A673 (cell line): ENCODE measurements around the gene PI4K2A. TPM values are rescaled to one million over a fixed set of nuclear protein-coding genes. Genes with fewer than 3 reads are reported as not detected.

Experiments used
- BruUV-seq: library from RNA; stranded (reverse); fragments of 400-500 nt; replicated peaks from 2 replicates; lab custom pipeline; 2021; lab: Mats Ljungman, UMichigan
- CTCF ChIA-PET: fragments of 300-600 bp; sonication (Branson Sonifier 250); formaldehyde crosslinking; loops from one replicate; lab custom pipeline; 2022; ENCODE audit warnings: antibody characterized with exemption; lab: Charles Lee
- POLR2A ChIA-PET: fragments of 300-600 bp; sonication (Branson Sonifier 250); formaldehyde crosslinking; loops from one replicate; lab custom pipeline; 2022; ENCODE audit warnings: antibody characterized with exemption; ENCODE audit not compliant: low non-redundant PET; lab: Charles Lee
- DNase-seq: peaks from one replicate; pipeline ENCODE4 v3.0.0-alpha.2; 2015; ENCODE audit warnings: low spot score
- H3K27ac ChIP-seq: fragments of 200-600 bp; sonication (generic); 2 replicates; pipeline ENCODE4 v1.5.1; 2016; ENCODE audit warnings: mixed run types, low read depth, mild to moderate bottlenecking, mixed read lengths, antibody characterized with exemption, low read length; ENCODE audit not compliant: poor library complexity, severe bottlenecking
- H3K27me3 ChIP-seq: fragments of 200-600 bp; sonication (generic); replicated peaks from 2 replicates; pipeline ENCODE4 v1.6.1; 2017; ENCODE audit warnings: mixed run types, low read depth, mild to moderate bottlenecking, mixed read lengths, antibody characterized with exemption, low read length; ENCODE audit not compliant: insufficient read depth, poor library complexity
- H3K36me3 ChIP-seq: fragments of 200-600 bp; sonication (generic); 2 replicates; pipeline ENCODE4 v1.6.1; 2016; ENCODE audit warnings: mixed run types, mild to moderate bottlenecking, mixed read lengths, antibody characterized with exemption, low read length; ENCODE audit not compliant: insufficient read depth, poor library complexity, severe bottlenecking
- H3K4me1 ChIP-seq: fragments of 200-600 bp; sonication (generic); 2 replicates; pipeline ENCODE4 v1.6.1; 2017; ENCODE audit warnings: mixed run types, mild to moderate bottlenecking, mixed read lengths, antibody characterized with exemption, low read length; ENCODE audit not compliant: insufficient read depth, poor library complexity, severe bottlenecking
- H3K4me3 ChIP-seq: fragments of 200-600 bp; sonication (generic); 2 replicates; pipeline ENCODE4 v1.5.1; 2016; ENCODE audit warnings: low read depth, mixed run types, mild to moderate bottlenecking, mixed read lengths, low read length; ENCODE audit not compliant: poor library complexity, severe bottlenecking
- H3K9me3 ChIP-seq: fragments of 200-600 bp; sonication (generic); 2 replicates; pipeline ENCODE4 v1.6.1; 2016; ENCODE audit warnings: mixed run types, low read depth, mild to moderate bottlenecking, mixed read lengths, antibody characterized with exemption, low read length; ENCODE audit not compliant: poor library complexity, severe bottlenecking
- EZH2 ChIP-seq: fragments of 200-600 bp; sonication (generic); IDR thresholded peaks from 2 replicates; pipeline ENCODE4 v1.6.1; 2017; ENCODE audit warnings: borderline replicate concordance, low read depth, mild to moderate bottlenecking, mixed read lengths, antibody characterized with exemption, low read length; ENCODE audit not compliant: poor library complexity, severe bottlenecking
- intact Hi-C: fragments of 100-400 bp; cut with micrococcal nuclease; formaldehyde crosslinking; loops from one replicate; pipeline ENCODE4 v1.10.0; 2022; ENCODE audit not compliant: unreplicated experiment
- total RNA-seq: library from RNA; stranded (reverse); gene quantifications from 2 replicates; pipeline ENCODE4 v1.2.3, GENCODE V29; 2021
- TF ChIP-seq, protein P1 (sequence below): fragments of 300-800, 200-600 bp; sonication (generic); conservative IDR thresholded peaks from 2 replicates; pipeline ENCODE4 v1.5.1; 2017; ENCODE audit warnings: low read depth, mild to moderate bottlenecking, antibody characterized with exemption, low read length, moderate library complexity, mixed read lengths

The PI4K2A gene
- total RNA-seq, 1 experiment from 2014 or later = 23.6 TPM

DNA sequence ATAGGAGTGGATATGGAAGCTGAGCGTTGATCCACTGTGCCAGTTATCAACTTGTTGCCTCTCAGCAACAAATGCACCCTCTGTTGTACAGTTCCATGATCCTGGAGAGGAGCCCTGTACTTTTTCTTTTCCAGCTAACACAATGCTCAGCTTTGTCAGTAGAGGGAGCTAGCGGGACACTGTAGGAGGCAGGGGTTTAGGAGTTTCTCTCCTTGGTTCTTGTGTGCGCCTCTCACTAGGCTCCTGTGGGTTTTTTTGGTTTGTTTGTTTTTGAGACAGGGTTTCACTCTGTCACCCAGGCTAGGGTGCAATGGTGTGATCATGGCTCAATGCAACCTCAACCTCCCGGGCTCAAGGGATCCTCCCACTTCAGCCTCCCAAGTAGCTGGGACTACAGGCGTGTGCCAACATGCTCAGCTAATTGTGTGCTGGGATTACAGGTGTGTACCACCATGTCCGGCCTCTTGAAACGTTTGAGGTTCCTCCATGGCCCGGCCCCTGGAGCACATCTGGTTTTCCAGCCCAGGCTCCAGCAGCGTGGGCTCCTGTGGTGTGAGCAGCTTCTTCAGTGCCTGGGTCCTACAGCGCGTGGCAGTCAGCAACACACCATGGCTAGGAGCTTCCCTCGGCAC lies 61.1 kb downstream of the PI4K2A start:
- no peak overlapping the region for H3K27ac ChIP-seq
- H3K36me3 ChIP-seq = no peaks in the 10 kb centered on the region
- TF ChIP-seq, protein P1, sequence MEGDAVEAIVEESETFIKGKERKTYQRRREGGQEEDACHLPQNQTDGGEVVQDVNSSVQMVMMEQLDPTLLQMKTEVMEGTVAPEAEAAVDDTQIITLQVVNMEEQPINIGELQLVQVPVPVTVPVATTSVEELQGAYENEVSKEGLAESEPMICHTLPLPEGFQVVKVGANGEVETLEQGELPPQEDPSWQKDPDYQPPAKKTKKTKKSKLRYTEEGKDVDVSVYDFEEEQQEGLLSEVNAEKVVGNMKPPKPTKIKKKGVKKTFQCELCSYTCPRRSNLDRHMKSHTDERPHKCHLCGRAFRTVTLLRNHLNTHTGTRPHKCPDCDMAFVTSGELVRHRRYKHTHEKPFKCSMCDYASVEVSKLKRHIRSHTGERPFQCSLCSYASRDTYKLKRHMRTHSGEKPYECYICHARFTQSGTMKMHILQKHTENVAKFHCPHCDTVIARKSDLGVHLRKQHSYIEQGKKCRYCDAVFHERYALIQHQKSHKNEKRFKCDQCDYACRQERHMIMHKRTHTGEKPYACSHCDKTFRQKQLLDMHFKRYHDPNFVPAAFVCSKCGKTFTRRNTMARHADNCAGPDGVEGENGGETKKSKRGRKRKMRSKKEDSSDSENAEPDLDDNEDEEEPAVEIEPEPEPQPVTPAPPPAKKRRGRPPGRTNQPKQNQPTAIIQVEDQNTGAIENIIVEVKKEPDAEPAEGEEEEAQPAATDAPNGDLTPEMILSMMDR = peak; percentile 88
- no peak for TF ChIP-seq EZH2
- no peaks in the 10 kb centered on the region for H3K9me3 ChIP-seq
- no peaks in the 10 kb centered on the region for H3K27me3 ChIP-seq
- DNase-seq = peak; percentile 81
- no TSS peak for BruUV-seq
- ChIA-PET CTCF (interaction anchor here (0.5 to 1.8 kb wide), 11 partner anchors 8 to 344 kb away, joined by 3 to 8 read pairs (median 5); partner anchors contain the start of genes AVPI1 and MARVELD1), POLR2A (interaction anchor here (0.6 to 0.9 kb wide), 2 partner anchors 15 to 201 kb away, joined by 3 read pairs; partner anchors contain the start of gene AVPI1)
- no peak overlapping the region for H3K4me3 ChIP-seq
- no peaks in the 10 kb centered on the region for H3K4me1 ChIP-seq
- intact Hi-C loops = loop anchor here (2.0 to 10.0 kb wide), 2 partner anchors 29 to 343 kb away; no protein-coding TSS in a partner anchor

GRCh38 chr10:97703398-97704067 lies 63.1 kb downstream of the PI4K2A start:
- H3K27ac ChIP-seq = no peak overlapping the region
- ChIA-PET CTCF (no interaction called here), POLR2A (no interaction called here)
- no peak overlapping the region for H3K4me3 ChIP-seq
- no peaks in the 10 kb centered on the region for H3K36me3 ChIP-seq
- no TSS peak for BruUV-seq
- intact Hi-C loops = loop anchor here (10.0 kb wide), 1 partner anchor 341 kb away; no protein-coding TSS in a partner anchor
- no peaks in the 10 kb centered on the region for H3K27me3 ChIP-seq
- DNase-seq = no peak
- no peaks in the 10 kb centered on the region for H3K9me3 ChIP-seq
- no peak for TF ChIP-seq EZH2
- H3K4me1 ChIP-seq = no peaks in the 10 kb centered on the region

- H3K4me1 ChIP-seq = no peaks in the 10 kb centered on the region
- no peaks in the 10 kb centered on the region for H3K27me3 ChIP-seq
- no peak overlapping the region for H3K4me3 ChIP-seq
- ChIA-PET POLR2A (no interaction called here), CTCF (no interaction called here)
- H3K27ac ChIP-seq = no peak overlapping the region
- no peaks in the 10 kb centered on the region for H3K36me3 ChIP-seq
- BruUV-seq = no TSS peak
- intact Hi-C loops = loop anchor here (10.0 kb wide), 1 partner anchor 340 kb away; no protein-coding TSS in a partner anchor
- TF ChIP-seq, protein P1 = no peak
- no peak for TF ChIP-seq EZH2
- no peak for DNase-seq
- H3K9me3 ChIP-seq = no peaks in the 10 kb centered on the region
These were observed 63.9 kb downstream of the PI4K2A start for GRCh38 chr10:97704341-97704740.
